ENCODE results near the gene RFESD. TPM values are rescaled to one million over a fixed set of nuclear protein-coding genes. Genes with fewer than 3 reads are reported as not detected.
A peak's percentile ranks its signal among the peaks of the same experiment; 100 is the strongest.

The RFESD gene
- total and polyA plus RNA-seq, 2 of the 13 experiments (the other 11 are each of a cell fraction or from before 2014, with no cell fraction given): 1.1 to 2.2 TPM

GRCh38 chr5:95646569-95647431, at the start of gene RFESD (continued):
- TF ChIP-seq FOXK2 (IDR thresholded peaks at IDR 0.05): no peak
- peak; percentile 78; the same call in 1 of the 2 replicates for TF ChIP-seq ZNF264 (CRISPR knock-in tag; IDR thresholded peaks at IDR 0.05)
- 0 out of 2 replicates have a peak, but pooled peaks have one; percentile 83 for TF ChIP-seq KLF11 (CRISPR knock-in tag; IDR thresholded peaks at IDR 0.05)
- peak; percentile 87 for TF ChIP-seq CREB1 (IDR thresholded peaks at IDR 0.05)
- peak; percentile 73; the same call in 1 of the 2 replicates for TF ChIP-seq CREB1 (CRISPR knock-in tag; IDR thresholded peaks at IDR 0.05)
- no peak for TF ChIP-seq NR1H2 (CRISPR knock-in tag; IDR thresholded peaks at IDR 0.05; ENCODE audit: borderline replicate concordance, low read depth)
- TF ChIP-seq THAP11 (CRISPR knock-in tag; IDR thresholded peaks at IDR 0.05): peak; percentile 74
- TF ChIP-seq ZNF512 (CRISPR knock-in tag; IDR thresholded peaks at IDR 0.05): no peak
- TF ChIP-seq ISX (CRISPR knock-in tag; conservative IDR thresholded peaks at IDR 0.05): peak; percentile 71; the same call in 1 of the 2 replicates
- TF ChIP-seq HDAC6 (IDR thresholded peaks at IDR 0.05; ENCODE audit: low read depth, low read length): no peak
- no peak; the same call in 1 of the 2 replicates for TF ChIP-seq ETV6 (CRISPR knock-in tag; conservative IDR thresholded peaks at IDR 0.05)
- no peak for TF ChIP-seq NCOA5 (CRISPR knock-in tag; IDR thresholded peaks at IDR 0.05)
- peak; percentile 76 for TF ChIP-seq GABPA (IDR thresholded peaks at IDR 0.05; ENCODE audit: low read depth, low read length)
- peak; percentile 83 for TF ChIP-seq GABPA (CRISPR knock-in tag; IDR thresholded peaks at IDR 0.05; ENCODE audit: low read depth)
- 0 out of 2 replicates have a peak, but pooled peaks have one; percentile 46 for TF ChIP-seq SIX4 (CRISPR knock-in tag; IDR thresholded peaks at IDR 0.05)
- 0 out of 2 replicates have a peak, but pooled peaks have one; percentile 63 for TF ChIP-seq ZSCAN30 (CRISPR knock-in tag; IDR thresholded peaks at IDR 0.05)
- TF ChIP-seq NR2F6 (IDR thresholded peaks at IDR 0.05): no peak
- peak; percentile 69 for TF ChIP-seq NR2F6 (CRISPR knock-in tag; IDR thresholded peaks at IDR 0.05)
- TF ChIP-seq ZMAT3 (CRISPR knock-in tag; conservative IDR thresholded peaks at IDR 0.05): no peak; the same call in 1 of the 2 replicates
- no peak for TF ChIP-seq RFXAP (CRISPR knock-in tag; IDR thresholded peaks at IDR 0.05; ENCODE audit: borderline replicate concordance)
- TF ChIP-seq MIXL1 (CRISPR knock-in tag; IDR thresholded peaks at IDR 0.05): peak; percentile 76
- peak; percentile 45; the same call in 1 of the 2 replicates for TF ChIP-seq HBP1 (CRISPR knock-in tag; IDR thresholded peaks at IDR 0.05; ENCODE audit: low read depth)
- no peak for TF ChIP-seq SCMH1 (CRISPR knock-in tag; IDR thresholded peaks at IDR 0.05; ENCODE audit: borderline replicate concordance)
- TF ChIP-seq, protein P1, sequence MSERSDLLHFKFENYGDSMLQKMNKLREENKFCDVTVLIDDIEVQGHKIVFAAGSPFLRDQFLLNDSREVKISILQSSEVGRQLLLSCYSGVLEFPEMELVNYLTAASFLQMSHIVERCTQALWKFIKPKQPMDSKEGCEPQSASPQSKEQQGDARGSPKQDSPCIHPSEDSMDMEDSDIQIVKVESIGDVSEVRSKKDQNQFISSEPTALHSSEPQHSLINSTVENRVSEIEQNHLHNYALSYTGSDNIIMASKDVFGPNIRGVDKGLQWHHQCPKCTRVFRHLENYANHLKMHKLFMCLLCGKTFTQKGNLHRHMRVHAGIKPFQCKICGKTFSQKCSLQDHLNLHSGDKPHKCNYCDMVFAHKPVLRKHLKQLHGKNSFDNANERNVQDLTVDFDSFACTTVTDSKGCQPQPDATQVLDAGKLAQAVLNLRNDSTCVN (CRISPR knock-in tag; IDR thresholded peaks at IDR 0.05; ENCODE audit: borderline replicate concordance): 0 out of 2 replicates have a peak, but pooled peaks have one; percentile 1
- peak; percentile 56; the same call in 1 of the 2 replicates for TF ChIP-seq CCDC6 (CRISPR knock-in tag; IDR thresholded peaks at IDR 0.05)
- TF ChIP-seq RNF219 (CRISPR knock-in tag; IDR thresholded peaks at IDR 0.05): 0 out of 2 replicates have a peak, but pooled peaks have one; percentile 43
